Kidney (tissue), 14 donors: Measurements from ENCODE around the gene LRRC27. TPM values are rescaled to one million over a fixed set of nuclear protein-coding genes. Genes with fewer than 3 reads are reported as not detected.

Experiments
- DNase-seq, 5 donors: peaks; one replicate each; pipeline ENCODE4 v3.0.0-alpha.2; 2013 to 2020
- FAIRE-seq: peaks from 2 replicates; lab custom pipeline; 2012; peaks lifted over from hg19 to GRCh38; lab: Jason Lieb, UNC
- H3K27ac ChIP-seq, 2 donors: one replicate each; pipeline ENCODE4 v1.7.0; 2013; ENCODE audit warnings: low read depth in 2 of 2, low read length in 2 of 2, inconsistent platforms in 1 of 2
- H3K27me3 ChIP-seq: one replicate; pipeline ENCODE4 v1.7.1; 2013; ENCODE audit warnings: low read length, inconsistent platforms; ENCODE audit not compliant: control insufficient read depth, insufficient read depth
- H3K36me3 ChIP-seq, 3 donors: one replicate each; pipeline versions ENCODE4 v1.7.0 to v1.7.1; 2013; ENCODE audit warnings: low read length in 3 of 3, control low read depth in 1 of 3, inconsistent platforms in 1 of 3; ENCODE audit not compliant: insufficient read depth in 3 of 3, control insufficient read depth in 2 of 3
- H3K4me1 ChIP-seq, 3 donors: one replicate each; pipeline versions ENCODE4 v1.7.0 to v1.7.1; 2013; ENCODE audit warnings: low read length in 3 of 3, inconsistent platforms in 1 of 3, low read depth in 1 of 3; ENCODE audit not compliant: control insufficient read depth in 2 of 3, insufficient read depth in 2 of 3
- H3K4me3 ChIP-seq, 3 donors: one replicate each; pipeline versions ENCODE4 v1.7.0 to v1.8.1; 2013; ENCODE audit warnings: low read length in 3 of 3, control low read depth in 1 of 3, inconsistent platforms in 1 of 3
- H3K9ac ChIP-seq, 3 donors: one replicate each; pipeline versions ENCODE4 v1.7.0 to v1.7.1; 2013; ENCODE audit warnings: low read length in 3 of 3, control low read depth in 1 of 3, inconsistent platforms in 1 of 3
- H3K9me3 ChIP-seq, 3 donors: one replicate each; pipeline versions ENCODE4 v1.7.0 to v1.7.1; 2013; ENCODE audit warnings: low read length in 3 of 3, control low read depth in 1 of 3, inconsistent platforms in 1 of 3; ENCODE audit not compliant: control insufficient read depth in 2 of 3, insufficient read depth in 1 of 3
- CTCF ChIP-seq: IDR thresholded peaks from 3 replicates; pipeline ENCODE4 v1.5.1; 2012; ENCODE audit warnings: mild to moderate bottlenecking, moderate library complexity, borderline replicate concordance; ENCODE audit not compliant: insufficient read depth; ENCODE audit errors: extremely low read depth
- intact Hi-C: fragments of 100-400 bp; cut with DNase I; formaldehyde crosslinking; loops from one replicate; pipeline ENCODE4 v1.11.1; 2022
- polyA plus RNA-seq: library from polyadenylated mRNA; stranded (reverse); fragments of 350-450 nt; fragmentation: Illumina TruSeq; extraction: RNeasy Lipid Tissue Mini Kit (QIAGEN cat#74804); gene quantifications from one replicate; pipeline ENCODE4 v1.2.3, GENCODE V29; 2014; ENCODE audit warnings: low read depth, low replicate concordance; ENCODE audit not compliant: insufficient read depth
- total RNA-seq: library from RNA; stranded (reverse); fragmentation: NEBNext Ultra II Directional; extraction: Animal tissue kit (Norgen Biotek cat#: 25700); gene quantifications from one replicate; pipeline ENCODE4 v1.2.1, GENCODE V29; 2021
- donor health status: control.
- donor health status: control.
- donor health status: control.
- donor health status: control.
- donor health status: control.
- donor health status: DM: yes; HTN: yes; CAD: no.
- donor health status: Normal renal cell carcinoma (clear cell type).

The LRRC27 gene
- total and polyA plus RNA-seq, 2 donors from 2014 or later, result 14.4 to 14.6 TPM

GRCh38 chr10:132366499-132366898 is 34.5 kb downstream of the LRRC27 start:
- Histone ChIP-seq H3K9me3 (no peaks in the 10 kb centered on the region), H3K36me3 (peaks cover 0 to 8% (median 2%) of the 10 kb centered on the region in 3 donors), H3K27me3 (no peaks in the 10 kb centered on the region), H3K9ac (no peak overlapping the region), H3K4me1 (no peaks in the 10 kb centered on the region), H3K27ac (no peak overlapping the region), H3K4me3 (no peak overlapping the region)
- no peak for TF ChIP-seq CTCF
- DNase-seq (peak in 1 of 5 donors; percentile 60), FAIRE-seq (no peak)
- intact Hi-C loops, result no loop called here

GRCh38 chr10:132368391-132368790 is 36.4 kb downstream of the LRRC27 start:
- Histone ChIP-seq H3K36me3 (peaks cover 0 to 8% (median 2%) of the 10 kb centered on the region in 3 donors), H3K4me3 (no peak overlapping the region)

GRCh38 chr10:132368881-132369635 is 37.1 kb downstream of the LRRC27 start:
- Histone ChIP-seq H3K36me3 (peaks cover 0 to 8% (median 2%) of the 10 kb centered on the region in 3 donors), H3K9me3 (no peaks in the 10 kb centered on the region), H3K4me3 (no peak overlapping the region), H3K27ac (no peak overlapping the region), H3K27me3 (no peaks in the 10 kb centered on the region), H3K4me1 (no peaks in the 10 kb centered on the region), H3K9ac (no peak overlapping the region)
- intact Hi-C loops, result no loop called here
- no peak for TF ChIP-seq CTCF
- FAIRE-seq, result no peak
- no peak for DNase-seq

More at GRCh38 chr10:132368391-132368790, 36.4 kb downstream of the LRRC27 start:
- no peaks in the 10 kb centered on the region for H3K9me3 ChIP-seq
- H3K27me3 ChIP-seq, result no peaks in the 10 kb centered on the region
- DNase-seq (no peak), FAIRE-seq (no peak)
- H3K4me1 ChIP-seq, result no peaks in the 10 kb centered on the region
- no peak overlapping the region for H3K9ac ChIP-seq
- no peak for TF ChIP-seq CTCF
- intact Hi-C loops, result no loop called here
- H3K27ac ChIP-seq, result no peak overlapping the region
